Gastroesophageal sphincter (tissue), 3 donors: ENCODE measurements around the gene ATP6V1E1.

Experiments
- POLR2AphosphoS5 ChIP-seq: sonication (generic); formaldehyde crosslinking; IDR thresholded peaks from one replicate; pipeline ENCODE4 v1.6.1; 2017; ENCODE audit warnings: antibody characterized with exemption
- TF ChIP-seq, protein P1 (sequence below), 4 experiments: fragments of 200-600 bp in 2 of 4; fragments of 450-650 bp in 2 of 4; sonication (generic) in 1 of 4; IDR thresholded peaks; one replicate each; pipeline ENCODE4 v1.5.1; 2017 to 2019; ENCODE audit warnings: antibody characterized with exemption in 4 of 4, mild to moderate bottlenecking in 2 of 4, moderate library complexity in 2 of 4

DNA sequence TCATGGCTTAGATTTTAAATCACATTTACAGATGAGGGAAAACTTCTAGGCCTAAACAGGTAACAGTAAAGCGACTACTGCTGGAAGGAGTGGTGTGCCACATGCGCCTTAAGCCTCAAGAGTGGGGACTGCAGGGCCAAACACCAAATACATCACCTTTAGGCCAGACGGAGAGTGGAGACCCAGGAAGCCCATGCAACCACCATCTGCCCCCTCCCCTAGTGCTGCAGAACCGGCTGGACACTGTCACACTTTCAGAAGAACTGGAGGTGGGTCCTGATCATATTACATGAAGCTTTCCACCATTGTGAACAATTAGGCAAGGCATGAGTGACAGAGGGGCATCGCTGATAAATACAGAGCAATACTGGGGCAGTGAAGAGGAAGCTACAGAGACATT is 36.3 kb downstream of the ATP6V1E1 start:
- TF ChIP-seq, protein P1, sequence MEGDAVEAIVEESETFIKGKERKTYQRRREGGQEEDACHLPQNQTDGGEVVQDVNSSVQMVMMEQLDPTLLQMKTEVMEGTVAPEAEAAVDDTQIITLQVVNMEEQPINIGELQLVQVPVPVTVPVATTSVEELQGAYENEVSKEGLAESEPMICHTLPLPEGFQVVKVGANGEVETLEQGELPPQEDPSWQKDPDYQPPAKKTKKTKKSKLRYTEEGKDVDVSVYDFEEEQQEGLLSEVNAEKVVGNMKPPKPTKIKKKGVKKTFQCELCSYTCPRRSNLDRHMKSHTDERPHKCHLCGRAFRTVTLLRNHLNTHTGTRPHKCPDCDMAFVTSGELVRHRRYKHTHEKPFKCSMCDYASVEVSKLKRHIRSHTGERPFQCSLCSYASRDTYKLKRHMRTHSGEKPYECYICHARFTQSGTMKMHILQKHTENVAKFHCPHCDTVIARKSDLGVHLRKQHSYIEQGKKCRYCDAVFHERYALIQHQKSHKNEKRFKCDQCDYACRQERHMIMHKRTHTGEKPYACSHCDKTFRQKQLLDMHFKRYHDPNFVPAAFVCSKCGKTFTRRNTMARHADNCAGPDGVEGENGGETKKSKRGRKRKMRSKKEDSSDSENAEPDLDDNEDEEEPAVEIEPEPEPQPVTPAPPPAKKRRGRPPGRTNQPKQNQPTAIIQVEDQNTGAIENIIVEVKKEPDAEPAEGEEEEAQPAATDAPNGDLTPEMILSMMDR (IDR thresholded peaks at IDR 0.05) = no peak
- TF ChIP-seq POLR2AphosphoS5 = no peak
